Psoas muscle (tissue), 8 donors: ENCODE measurements around the gene GNPNAT1. TPM values are rescaled to one million over a fixed set of nuclear protein-coding genes. Genes with fewer than 3 reads are reported as not detected.

Source experiments
- ATAC-seq, 4 donors: fragments of 200-7000 bp; cut with Tn5 transposase; one replicate each; pipeline ENCODE4 v1.9.1; 2020; ENCODE audit warnings: moderate library complexity in 3 of 4, mild to moderate bottlenecking in 2 of 4
- DNase-seq, 2 donors: peaks; one replicate each; pipeline ENCODE4 v3.0.0-alpha.2; 2020
- H3K27ac ChIP-seq: fragments of 200-600 bp; one replicate; pipeline ENCODE4 v1.8.0; 2022
- H3K27me3 ChIP-seq, 3 donors: fragments of 200-600 bp in 1 of 3; one replicate each; pipeline versions ENCODE4 v1.6.1 to v1.8.0; 2013 to 2022; ENCODE audit warnings: low read length in 2 of 3, mild to moderate bottlenecking in 2 of 3, moderate library complexity in 1 of 3; ENCODE audit not compliant: insufficient read depth in 3 of 3
- H3K36me3 ChIP-seq, 2 donors: fragments of 200-600 bp in 1 of 2; one replicate each; pipeline versions ENCODE4 v1.6.1 to v1.8.0; 2013 to 2022; ENCODE audit warnings: low read depth in 1 of 2, mild to moderate bottlenecking in 1 of 2, moderate library complexity in 1 of 2; ENCODE audit not compliant: insufficient read depth in 1 of 2
- H3K4me1 ChIP-seq: fragments of 200-600 bp; one replicate; pipeline ENCODE4 v1.8.0; 2022
- H3K4me3 ChIP-seq: fragments of 200-600 bp; one replicate; pipeline ENCODE4 v1.8.0; 2022; ENCODE audit warnings: mild to moderate bottlenecking
- H3K9me3 ChIP-seq: fragments of 200-600 bp; one replicate; pipeline ENCODE4 v1.8.0; 2022
- WGBS, 3 donors: extraction: QIAGEN DNeasy Blood & Tissue Kit; methylation state at CpG; one replicate each; pipeline versions ENCODE4 v1.1.6 to v1.1.7; 2013; 5-methylcytosine and 5-hydroxymethylcytosine counted together
- intact Hi-C, 2 donors: fragments of 100-400 bp; cut with DNase I; formaldehyde crosslinking; loops; one replicate each; pipeline versions ENCODE4 v1.11.0 to v1.14.2; 2022
- long read RNA-seq, 2 donors: library from polyadenylated mRNA; unstranded; transcript quantifications; one replicate each; pipeline ENCODE4 v2.0.0, GENCODE V29; 2021
- polyA plus RNA-seq, 3 donors: library from polyadenylated mRNA; stranded (reverse); fragments of 200-250 nt; gene quantifications; one replicate each; pipeline ENCODE4 v1.2.3, GENCODE V29; 2013
- total RNA-seq, 4 donors: library from RNA; stranded (reverse); fragmentation: NEBNext Ultra II Directional in 2 of 4; extraction: Animal tissue kit (Norgen Biotek cat#: 25700) in 2 of 4; gene quantifications; one replicate each; pipeline versions ENCODE4 v1.2.1 to v1.2.4, GENCODE V29; 2021 to 2023
- TF ChIP-seq, protein P1 (sequence below): fragments of 200-600 bp; IDR thresholded peaks from one replicate; pipeline ENCODE4 v1.8.0; 2022; ENCODE audit warnings: antibody characterized with exemption
- donor health status: healthy with polysubstance abuse.
- donor health status: DM: no; HTN: no; CAD: no; lungs with moderate emphysema.
- donor health status: Bipolar disorder and iron deficiency.
- donor health status: healthy.
- donor health status: DM: yes; HTN: yes; CAD: no.
- donor health status: DM: no; HTN: no; CAD: no.
- donor health status: DM: no; HTN: no; CAD: no.
- donor health status: DM: yes; HTN: yes; CAD: no.

The GNPNAT1 gene
- total RNA-seq = 10 to 100 TPM in 3 of 4 donors, 1 to 10 TPM in 1; 7.9 to 17.0 (median 15.2) TPM
- polyA plus RNA-seq = 10 to 100 TPM; 11.9 to 54.0 (median 27.8) TPM
- long read RNA-seq, donor 1, transcript GNPNAT1-201 (6 exons, 3,860 nt) = major isoform, 10 of 19 reads
- long read RNA-seq, donor 1, partial matches to known transcripts = 1 of 19 reads
- long read RNA-seq, donor 1, other reads (novel, unspliced or antisense) = 6 of 19 reads
- long read RNA-seq, donor 2, transcript GNPNAT1-201 (6 exons, 3,860 nt) = major isoform, 13 of 17 reads
- long read RNA-seq, donor 2, partial matches to known transcripts = 1 of 17 reads
- long read RNA-seq, donor 2, other reads (novel, unspliced or antisense) = 2 of 17 reads

DNA sequence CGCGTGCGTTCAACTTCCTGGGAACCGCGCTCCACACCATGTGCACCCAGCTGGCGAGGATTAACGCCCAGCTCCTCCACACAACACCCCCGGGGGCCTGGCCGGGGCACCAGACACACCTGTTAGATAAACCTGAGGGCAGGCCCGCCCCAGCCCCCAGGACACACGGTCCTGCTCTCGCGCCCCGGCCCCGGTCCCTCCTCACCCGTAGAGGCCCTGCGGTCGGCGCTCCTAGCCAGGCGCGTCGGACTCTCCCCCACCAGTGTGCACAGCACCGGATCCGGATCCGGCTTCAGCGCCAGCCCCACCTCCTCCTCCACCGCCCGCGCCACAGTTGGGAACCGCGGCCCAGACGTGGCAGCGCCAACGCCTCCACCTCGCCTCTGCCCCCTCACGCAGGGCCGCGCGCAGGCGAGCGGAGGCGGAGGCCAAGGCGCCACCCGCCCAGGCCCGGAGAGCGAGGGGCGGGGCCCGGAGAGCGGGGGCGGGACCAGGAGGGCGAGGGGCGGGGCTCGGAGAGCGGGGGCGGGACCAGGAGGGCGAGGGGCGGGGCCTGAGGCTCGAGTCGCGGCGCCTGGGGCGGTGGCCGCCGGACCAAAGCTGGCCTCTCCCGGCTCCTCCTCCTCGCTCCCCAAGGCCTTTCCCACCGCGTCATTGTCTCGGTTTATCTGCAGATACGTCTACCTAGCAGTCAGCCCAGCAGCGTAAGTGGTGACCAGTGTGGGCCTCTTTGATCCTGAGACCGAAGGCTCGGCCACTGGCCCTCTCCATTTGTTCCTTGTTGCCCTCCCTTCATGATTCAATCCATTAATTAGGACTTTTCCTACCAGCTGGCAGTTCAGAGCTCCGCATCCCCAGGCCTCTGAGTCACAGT is at the start of gene GNPNAT1:
Gene GNPNAT1 (minus strand): TSS at position 385 of the 874 bp plus-strand sequence. CDS start 6,957 bp downstream, outside the sequence.
- H3K9me3 ChIP-seq = no peaks in the 10 kb centered on the region

DNA sequence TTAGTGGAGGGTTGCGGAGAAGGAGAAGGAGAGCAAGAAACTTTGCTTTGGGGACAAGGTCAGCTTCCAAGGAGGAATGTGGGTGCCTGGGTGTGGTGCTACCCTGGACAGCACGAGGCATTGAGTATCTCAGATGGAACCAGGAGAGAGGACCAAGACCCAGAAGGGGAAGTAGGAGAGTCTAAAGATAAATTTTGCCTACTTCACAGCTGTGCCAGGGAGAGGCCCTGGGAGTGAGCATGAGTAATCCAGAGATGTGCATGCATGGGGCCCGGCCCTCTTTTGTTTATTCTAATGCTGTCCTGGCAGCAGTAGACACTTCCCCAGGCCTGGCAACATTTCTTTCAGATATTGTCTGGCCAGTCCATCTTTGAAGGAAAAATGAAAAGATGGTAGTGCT is 49.5 kb upstream of the GNPNAT1 start:
- intact Hi-C loops = no loop called here
- H3K27ac ChIP-seq = no peak overlapping the region
- TF ChIP-seq, protein P1, sequence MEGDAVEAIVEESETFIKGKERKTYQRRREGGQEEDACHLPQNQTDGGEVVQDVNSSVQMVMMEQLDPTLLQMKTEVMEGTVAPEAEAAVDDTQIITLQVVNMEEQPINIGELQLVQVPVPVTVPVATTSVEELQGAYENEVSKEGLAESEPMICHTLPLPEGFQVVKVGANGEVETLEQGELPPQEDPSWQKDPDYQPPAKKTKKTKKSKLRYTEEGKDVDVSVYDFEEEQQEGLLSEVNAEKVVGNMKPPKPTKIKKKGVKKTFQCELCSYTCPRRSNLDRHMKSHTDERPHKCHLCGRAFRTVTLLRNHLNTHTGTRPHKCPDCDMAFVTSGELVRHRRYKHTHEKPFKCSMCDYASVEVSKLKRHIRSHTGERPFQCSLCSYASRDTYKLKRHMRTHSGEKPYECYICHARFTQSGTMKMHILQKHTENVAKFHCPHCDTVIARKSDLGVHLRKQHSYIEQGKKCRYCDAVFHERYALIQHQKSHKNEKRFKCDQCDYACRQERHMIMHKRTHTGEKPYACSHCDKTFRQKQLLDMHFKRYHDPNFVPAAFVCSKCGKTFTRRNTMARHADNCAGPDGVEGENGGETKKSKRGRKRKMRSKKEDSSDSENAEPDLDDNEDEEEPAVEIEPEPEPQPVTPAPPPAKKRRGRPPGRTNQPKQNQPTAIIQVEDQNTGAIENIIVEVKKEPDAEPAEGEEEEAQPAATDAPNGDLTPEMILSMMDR = no peak
- peak in 1 of 4 donors; percentile 44 for ATAC-seq
- H3K4me3 ChIP-seq = no peak overlapping the region
- DNase-seq = no peak
- H3K4me1 ChIP-seq = peaks cover 5% of the 10 kb centered on the region
- H3K27me3 ChIP-seq = no peaks in the 10 kb centered on the region
- no peaks in the 10 kb centered on the region for H3K9me3 ChIP-seq
- no peaks in the 10 kb centered on the region for H3K36me3 ChIP-seq
- 59 to 68% (median 62%) methylated on average over 3 of the region's 3 CpGs for WGBS, 3 donors

More for the DNA sequence above, at the start of gene GNPNAT1:
- Histone ChIP-seq H3K4me1 (peaks cover 9% of the 10 kb centered on the region), H3K36me3 (no peaks in the 10 kb centered on the region), H3K4me3 (peak within 1 kb of the TSS; percentile 78), H3K27ac (peak within 1 kb of the TSS; percentile 87), H3K27me3 (no peaks in the 10 kb centered on the region)
- intact Hi-C loops = loop anchor here in 1 of 2 donors (5.0 kb wide), 1 partner anchor 239 kb away; the partner anchor contains the start of genes GPR137C and TXNDC16
- peak; percentile 95 to 96 (median 96) for ATAC-seq
- DNase-seq = peak; percentile 89 to 93
- WGBS, 3 donors = 1 to 3% (median 1%) methylated on average over 39 to 74 of the region's 74 CpGs
- TF ChIP-seq, protein P1 = no peak

DNA sequence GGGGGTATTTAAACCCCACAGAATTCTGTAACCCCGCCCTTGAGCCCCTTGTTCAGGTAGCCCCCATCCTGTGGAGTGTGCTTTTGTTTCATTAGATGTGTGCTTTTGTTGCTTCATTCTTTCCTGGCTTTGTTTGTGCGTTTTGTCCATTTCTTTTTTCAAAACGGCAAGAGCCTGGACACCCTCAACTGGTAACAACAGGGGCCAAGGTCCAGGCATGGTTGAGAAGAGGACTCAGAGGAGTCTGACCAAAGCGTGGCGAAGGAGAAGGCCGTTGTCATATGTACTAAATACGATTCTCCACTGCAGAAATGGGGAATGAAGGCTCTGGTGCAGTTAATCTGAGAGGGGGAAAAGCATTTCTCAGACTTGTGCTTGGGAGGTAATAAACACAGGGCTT is 46.0 kb upstream of the GNPNAT1 start:
- Histone ChIP-seq H3K27me3 (no peaks in the 10 kb centered on the region), H3K4me1 (no peaks in the 10 kb centered on the region), H3K36me3 (no peaks in the 10 kb centered on the region), H3K4me3 (no peak overlapping the region), H3K27ac (no peak overlapping the region), H3K9me3 (no peaks in the 10 kb centered on the region)
- TF ChIP-seq, protein P1 = no peak
- intact Hi-C loops = no loop called here
- ATAC-seq = no peak
- DNase-seq = no peak
- 88 to 91% (median 88%) methylated on average over 7 of the region's 7 CpGs for WGBS, 3 donors

DNA sequence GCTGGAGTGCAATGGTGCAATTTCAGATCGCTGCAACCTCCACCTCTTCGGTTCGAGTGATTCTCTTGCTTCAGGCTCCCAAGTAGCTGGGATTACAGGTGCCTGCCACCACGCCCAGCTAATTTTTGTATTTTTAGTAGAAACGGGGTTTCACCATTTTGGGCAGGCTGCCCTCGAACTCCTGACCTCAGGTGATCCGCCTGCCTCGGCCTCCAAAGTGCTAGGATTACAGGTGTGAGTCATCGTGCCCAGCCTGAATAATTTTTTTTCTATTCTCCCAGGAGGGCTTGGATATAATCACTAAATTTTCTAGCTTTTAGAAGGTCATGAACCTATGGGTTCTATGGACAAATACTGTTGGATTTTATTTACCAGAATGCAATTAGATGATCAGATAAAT is 44.7 kb upstream of the GNPNAT1 start:
- no peak for ATAC-seq
- Histone ChIP-seq H3K4me3 (no peak overlapping the region), H3K36me3 (no peaks in the 10 kb centered on the region), H3K4me1 (no peaks in the 10 kb centered on the region), H3K27ac (no peak overlapping the region), H3K27me3 (no peaks in the 10 kb centered on the region), H3K9me3 (no peaks in the 10 kb centered on the region)
- 89 to 94% (median 93%) methylated on average over 9 of the region's 9 CpGs for WGBS, 3 donors
- intact Hi-C loops = no loop called here
- no peak for DNase-seq
- TF ChIP-seq, protein P1 = no peak
